Thoracic aorta (tissue), 2 donors: ENCODE results near the gene TMEM161A. TPM values are rescaled to one million over a fixed set of nuclear protein-coding genes. Genes with fewer than 3 reads are reported as not detected.

Experiments
- ATAC-seq: fragments of 150-250 bp; one replicate; pipeline ENCODE4 v1.8.0; 2017; ENCODE audit warnings: low read depth; ENCODE audit not compliant: insufficient number of reproducible peaks, low FRiP score
- DNase-seq: peaks from one replicate; pipeline ENCODE4 v3.0.0-alpha.2; 2020; ENCODE audit warnings: low spot score
- H3K27ac ChIP-seq, 2 donors: fragments of 200-600 bp; sonication (generic); 1 replicate in 1 of 2; 2 replicates in 1 of 2; pipeline ENCODE4 v1.5.1; 2016; ENCODE audit warnings: mild to moderate bottlenecking in 2 of 2, moderate library complexity in 2 of 2
- H3K27me3 ChIP-seq: fragments of 200-600 bp; sonication (generic); replicated peaks from 2 replicates; pipeline ENCODE4 v1.6.0; 2016; ENCODE audit warnings: mild to moderate bottlenecking; ENCODE audit not compliant: insufficient read depth
- H3K36me3 ChIP-seq: fragments of 200-600 bp; sonication (generic); one replicate; pipeline ENCODE4 v1.5.1; 2016
- H3K4me1 ChIP-seq, 2 donors: fragments of 200-600 bp; sonication (generic); 1 replicate in 1 of 2; 2 replicates in 1 of 2; pipeline versions ENCODE4 v1.5.1 to v1.6.0; 2016; ENCODE audit warnings: low read depth in 2 of 2, mild to moderate bottlenecking in 1 of 2; ENCODE audit not compliant: control insufficient read depth in 1 of 2
- H3K4me3 ChIP-seq: fragments of 200-600 bp; sonication (generic); 2 replicates; pipeline ENCODE4 v1.5.1; 2016; ENCODE audit warnings: mild to moderate bottlenecking
- H3K9me3 ChIP-seq: fragments of 200-600 bp; sonication (generic); 2 replicates; pipeline ENCODE4 v1.5.1; 2016
- total RNA-seq, 2 donors: library from RNA; depleted of rRNA; stranded (reverse); fragments of >200 nt; gene quantifications; one replicate each; pipeline versions ENCODE4 v1.1.0 to v1.2.3, GENCODE V29; 2016
- TF ChIP-seq, protein P1 (sequence below): fragments of 200-600 bp; sonication (generic); IDR thresholded peaks from one replicate; pipeline ENCODE4 v1.5.1; 2019; ENCODE audit warnings: antibody characterized with exemption

TMEM161A gene
- 10 to 100 TPM; 13.8 to 14.4 TPM for total RNA-seq

DNA sequence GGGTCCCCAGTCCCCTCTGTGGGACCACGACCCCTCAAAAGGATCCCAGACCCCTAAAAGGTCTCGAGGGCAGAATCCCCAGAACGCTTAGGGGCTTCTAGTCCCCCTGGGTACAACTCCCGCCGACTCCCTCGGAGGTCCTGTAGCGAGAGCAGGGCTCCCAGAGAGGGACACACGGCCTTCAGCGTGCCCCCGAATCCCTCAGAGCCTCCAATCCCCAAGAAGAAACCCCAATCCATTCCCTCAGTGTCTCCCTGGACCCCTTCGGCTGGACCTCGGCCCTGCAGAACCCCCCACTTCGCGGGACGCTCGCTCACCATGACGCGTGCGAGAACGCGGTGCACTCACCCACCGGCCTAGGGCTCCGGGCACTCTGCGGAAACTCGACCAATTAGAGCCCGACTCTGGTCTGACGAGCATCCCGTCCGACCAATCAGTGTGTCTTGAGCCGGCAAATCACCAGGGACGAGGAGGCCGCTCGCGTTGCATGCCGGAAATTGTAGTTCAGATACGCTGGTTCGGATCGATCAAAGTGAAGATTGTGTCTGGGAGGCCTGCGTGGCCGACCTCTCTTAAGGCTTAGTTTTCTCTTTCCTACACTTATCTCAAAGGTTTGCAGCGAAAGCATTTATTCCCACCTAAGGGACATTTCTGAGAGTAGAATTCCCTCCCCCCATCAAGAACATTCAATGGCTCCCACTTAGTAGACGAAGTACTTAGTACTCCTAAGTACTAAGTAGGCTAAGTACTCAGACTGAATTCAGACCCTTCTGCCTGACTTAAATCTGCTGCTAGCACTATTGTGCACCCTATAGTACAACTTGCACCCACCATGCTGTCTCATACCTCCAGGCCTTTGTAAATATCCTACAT, at the start of gene TMEM161A:
TSS of gene TMEM161A (minus strand) at position 370 of the 873 bp plus-strand sequence. CDS start at position 320, 50 bp downstream.
- H3K4me3 ChIP-seq, result peak within 1 kb of the TSS; percentile 76
- H3K36me3 ChIP-seq, result no peaks in the 10 kb centered on the region
- TF ChIP-seq, protein P1, sequence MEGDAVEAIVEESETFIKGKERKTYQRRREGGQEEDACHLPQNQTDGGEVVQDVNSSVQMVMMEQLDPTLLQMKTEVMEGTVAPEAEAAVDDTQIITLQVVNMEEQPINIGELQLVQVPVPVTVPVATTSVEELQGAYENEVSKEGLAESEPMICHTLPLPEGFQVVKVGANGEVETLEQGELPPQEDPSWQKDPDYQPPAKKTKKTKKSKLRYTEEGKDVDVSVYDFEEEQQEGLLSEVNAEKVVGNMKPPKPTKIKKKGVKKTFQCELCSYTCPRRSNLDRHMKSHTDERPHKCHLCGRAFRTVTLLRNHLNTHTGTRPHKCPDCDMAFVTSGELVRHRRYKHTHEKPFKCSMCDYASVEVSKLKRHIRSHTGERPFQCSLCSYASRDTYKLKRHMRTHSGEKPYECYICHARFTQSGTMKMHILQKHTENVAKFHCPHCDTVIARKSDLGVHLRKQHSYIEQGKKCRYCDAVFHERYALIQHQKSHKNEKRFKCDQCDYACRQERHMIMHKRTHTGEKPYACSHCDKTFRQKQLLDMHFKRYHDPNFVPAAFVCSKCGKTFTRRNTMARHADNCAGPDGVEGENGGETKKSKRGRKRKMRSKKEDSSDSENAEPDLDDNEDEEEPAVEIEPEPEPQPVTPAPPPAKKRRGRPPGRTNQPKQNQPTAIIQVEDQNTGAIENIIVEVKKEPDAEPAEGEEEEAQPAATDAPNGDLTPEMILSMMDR, result no peak
- peak; percentile 99 for ATAC-seq
- DNase-seq, result peak; percentile 89
- H3K4me1 ChIP-seq, result peaks cover 10% of the 10 kb centered on the region in 2 donors
- H3K9me3 ChIP-seq, result no peaks in the 10 kb centered on the region
- no peak within 1 kb of the TSS for H3K27ac ChIP-seq
- no peaks in the 10 kb centered on the region for H3K27me3 ChIP-seq

DNA sequence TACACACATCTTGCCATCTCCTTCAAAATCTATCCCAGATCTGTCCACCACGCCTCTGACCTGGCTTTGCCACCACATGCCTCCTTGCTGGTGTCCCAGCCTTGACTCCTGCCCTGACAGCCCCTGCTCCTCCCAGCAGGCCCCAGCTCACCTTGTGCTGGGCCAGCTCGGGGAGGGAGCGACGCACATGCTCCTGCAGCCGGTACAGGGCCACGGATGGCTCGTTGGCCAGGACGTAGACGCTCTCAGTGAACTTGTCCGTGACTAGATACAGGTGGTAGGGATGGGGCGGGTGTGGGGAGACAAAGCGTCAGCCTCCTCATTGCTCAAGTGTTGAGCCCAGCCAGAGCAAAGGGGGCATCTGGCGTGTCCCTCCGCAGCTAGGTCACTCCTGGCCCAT, 48.5 kb upstream of the TMEM161A start:
- Histone ChIP-seq H3K27ac (no peak overlapping the region), H3K36me3 (peaks cover 12% of the 10 kb centered on the region), H3K4me1 (peaks cover 9 to 23% of the 10 kb centered on the region in 2 donors), H3K27me3 (no peaks in the 10 kb centered on the region), H3K4me3 (no peak overlapping the region), H3K9me3 (no peaks in the 10 kb centered on the region)
- TF ChIP-seq, protein P1, result no peak
- DNase-seq (no peak), ATAC-seq (no peak)

DNA sequence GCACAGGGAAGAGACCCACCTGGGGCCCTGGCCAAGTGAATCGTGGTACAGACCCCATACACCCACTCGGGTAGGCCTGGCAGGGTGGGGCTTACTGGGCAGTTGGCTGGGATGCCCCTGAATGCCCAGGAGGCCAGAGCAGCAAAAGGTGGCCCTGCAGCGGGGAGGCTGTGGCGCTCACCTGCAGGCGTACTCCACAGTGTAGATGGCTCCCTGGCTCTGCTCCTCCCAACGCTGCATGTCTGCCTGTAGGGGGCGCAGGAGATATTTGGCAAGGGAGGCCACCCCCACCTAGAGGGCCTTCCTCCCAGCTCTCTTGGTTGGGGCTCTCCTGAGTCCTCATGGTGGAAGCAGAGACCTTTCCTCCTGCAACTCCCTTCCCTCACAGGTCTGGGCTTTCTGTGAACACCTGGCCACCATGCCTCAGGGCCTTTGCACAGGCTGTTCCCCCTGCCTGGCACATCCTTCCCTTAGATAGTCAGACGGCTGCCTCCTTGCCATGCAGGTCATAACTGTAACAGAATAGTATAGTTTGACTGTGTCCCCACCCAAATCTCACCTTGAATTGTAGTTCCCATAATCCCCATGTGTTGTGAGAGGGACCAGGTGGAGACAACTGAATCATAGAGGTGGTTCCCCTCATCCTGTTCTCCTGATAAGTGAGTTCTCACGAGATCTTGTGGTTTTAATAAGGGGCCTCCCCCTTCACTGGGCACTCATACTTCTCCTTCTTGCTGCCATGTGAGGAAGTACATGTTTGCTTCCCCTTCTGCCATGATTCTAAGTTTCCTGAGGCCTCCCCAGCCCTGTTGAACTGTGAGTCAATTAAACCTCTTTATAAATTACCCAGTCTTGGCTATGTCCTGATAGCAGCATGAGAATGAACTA, 47.8 kb upstream of the TMEM161A start:
- H3K36me3 ChIP-seq, result peaks cover 12% of the 10 kb centered on the region
- H3K27me3 ChIP-seq, result no peaks in the 10 kb centered on the region
- ATAC-seq (no peak), DNase-seq (no peak)
- no peaks in the 10 kb centered on the region for H3K9me3 ChIP-seq
- TF ChIP-seq, protein P1, result peak; percentile 45
- peaks cover 8 to 18% of the 10 kb centered on the region in 2 donors for H3K4me1 ChIP-seq
- H3K4me3 ChIP-seq, result no peak overlapping the region
- H3K27ac ChIP-seq, result no peak overlapping the region

DNA sequence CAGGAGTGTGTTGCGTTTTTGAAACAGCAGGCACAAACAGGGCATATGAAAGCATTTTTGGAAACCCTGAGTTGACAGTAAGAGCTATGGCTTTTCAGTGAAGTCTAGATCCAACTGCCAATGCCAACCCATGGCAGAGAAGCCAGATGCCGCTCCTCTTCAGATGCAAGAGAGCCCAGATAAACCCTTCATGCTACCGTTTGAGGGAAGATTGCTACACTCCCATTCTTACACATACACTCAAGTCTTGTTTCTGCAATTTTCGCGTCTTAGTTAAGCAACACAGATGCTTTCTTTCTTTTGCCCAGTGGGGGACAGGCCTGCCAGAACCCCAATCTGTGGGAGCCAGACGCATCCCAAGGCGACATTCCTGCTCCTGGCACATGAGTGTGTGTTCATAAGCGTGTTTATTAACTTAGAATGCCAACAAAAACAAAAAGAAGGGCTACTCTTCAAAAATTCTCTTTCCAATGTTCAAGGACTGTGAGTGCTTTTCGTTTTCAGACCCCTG, 43.3 kb upstream of the TMEM161A start:
- TF ChIP-seq, protein P1, result no peak
- Histone ChIP-seq H3K4me1 (no peaks in the 10 kb centered on the region), H3K27me3 (no peaks in the 10 kb centered on the region), H3K9me3 (no peaks in the 10 kb centered on the region), H3K36me3 (peaks cover 18% of the 10 kb centered on the region), H3K27ac (no peak overlapping the region), H3K4me3 (no peak overlapping the region)
- ATAC-seq (no peak), DNase-seq (no peak)
